Right cardiac atrium (tissue), 5 donors: ENCODE results near the gene CLIP1. TPM values are rescaled to one million over a fixed set of nuclear protein-coding genes. Genes with fewer than 3 reads are reported as not detected.
A peak's percentile ranks its signal among the peaks of the same experiment; 100 is the strongest.

ENCODE experiments used
- ATAC-seq, 2 donors: fragments of 200-7000 bp; cut with Tn5 transposase; one replicate each; pipeline versions ENCODE4 v1.8.0 to v1.9.1; 2020; ENCODE audit warnings: moderate library complexity in 2 of 2, mild to moderate bottlenecking in 1 of 2
- DNase-seq, 3 donors: peaks; one replicate each; pipeline ENCODE4 v3.0.0-alpha.2; 2020
- H3K27ac ChIP-seq: one replicate; pipeline ENCODE4 v1.5.1; 2013; ENCODE audit warnings: mild to moderate bottlenecking, low read length, control low read depth, moderate library complexity
- H3K27me3 ChIP-seq: one replicate; pipeline ENCODE4 v1.6.1; 2013; ENCODE audit not compliant: control insufficient read depth, insufficient read depth
- H3K4me1 ChIP-seq: one replicate; pipeline ENCODE4 v1.6.1; 2013; ENCODE audit warnings: low read length; ENCODE audit not compliant: control insufficient read depth, insufficient read depth
- H3K4me3 ChIP-seq: one replicate; pipeline ENCODE4 v1.5.1; 2013; ENCODE audit warnings: low read length, control low read depth
- H3K9me3 ChIP-seq: one replicate; pipeline ENCODE4 v1.6.1; 2013; ENCODE audit warnings: low read length; ENCODE audit not compliant: control insufficient read depth
- WGBS: extraction: QIAGEN DNeasy Blood & Tissue Kit; methylation state at CpG from one replicate; pipeline ENCODE4 v1.1.7; 2013; 5-methylcytosine and 5-hydroxymethylcytosine counted together
- intact Hi-C, 4 donors: fragments of 100-400 bp; cut with DNase I; formaldehyde crosslinking; loops; one replicate each; pipeline versions ENCODE4 v1.11.0 to v1.14.0; 2022 to 2023
- polyA plus RNA-seq: library from polyadenylated mRNA; stranded (reverse); fragments of 200-250 nt; gene quantifications from one replicate; pipeline ENCODE4 v1.2.3, GENCODE V29; 2013
- total RNA-seq, 4 donors: library from RNA; stranded (reverse); fragmentation: NEBNext Ultra II Directional; extraction: Animal tissue kit (Norgen Biotek cat#: 25700); gene quantifications; one replicate each; pipeline ENCODE4 v1.2.1, GENCODE V29; 2021
- donor health status: healthy with polysubstance abuse.
- donor health status: DM: no; HTN: yes; CAD: no.
- donor health status: DM: no; HTN: no; CAD: no.
- donor health status: DM: no; HTN: yes; CAD: no; lungs with severe emphysema.
- donor health status: DM: yes; HTN: yes; CAD: no.

The CLIP1 gene
- total and polyA plus RNA-seq, 5 donors = 43.7 to 131 (median 119) TPM

GRCh38 chr12:122413516-122414404, 8.7 kb downstream of the CLIP1 start:
- 88% methylated on average over 5 of the region's 5 CpGs for WGBS
- peaks cover 11% of the 10 kb centered on the region for H3K4me1 ChIP-seq
- ATAC-seq = no peak

GRCh38 chr12:122412851-122413433, 9.5 kb downstream of the CLIP1 start:
- WGBS = 40% methylated on average over 4 of the region's 4 CpGs
- Histone ChIP-seq H3K9me3 (no peaks in the 10 kb centered on the region), H3K27ac (no peak overlapping the region), H3K4me1 (peaks cover 11% of the 10 kb centered on the region), H3K27me3 (no peaks in the 10 kb centered on the region), H3K4me3 (no peak overlapping the region)
- intact Hi-C loops = no loop called here
- no peak for ATAC-seq
- DNase-seq = no peak

More at GRCh38 chr12:122413516-122414404, 8.7 kb downstream of the CLIP1 start:
- intact Hi-C loops = no loop called here
- DNase-seq = no peak
- no peaks in the 10 kb centered on the region for H3K27me3 ChIP-seq
- H3K27ac ChIP-seq = no peak overlapping the region
- H3K4me3 ChIP-seq = no peak overlapping the region
- no peaks in the 10 kb centered on the region for H3K9me3 ChIP-seq

GRCh38 chr12:122411537-122411936, 10.9 kb downstream of the CLIP1 start:
- intact Hi-C loops = no loop called here
- Histone ChIP-seq H3K4me3 (no peak overlapping the region), H3K4me1 (peaks cover 11% of the 10 kb centered on the region), H3K9me3 (no peaks in the 10 kb centered on the region), H3K27me3 (no peaks in the 10 kb centered on the region), H3K27ac (no peak overlapping the region)
- 78% methylated on average over 3 of the region's 3 CpGs for WGBS
- DNase-seq (no peak), ATAC-seq (no peak)

- ATAC-seq (no peak), DNase-seq (no peak)
- no peak overlapping the region for H3K27ac ChIP-seq
- peaks cover 5% of the 10 kb centered on the region for H3K4me1 ChIP-seq
- 91% methylated on average over 3 of the region's 3 CpGs for WGBS
- H3K9me3 ChIP-seq = no peaks in the 10 kb centered on the region
- no peaks in the 10 kb centered on the region for H3K27me3 ChIP-seq
- no peak overlapping the region for H3K4me3 ChIP-seq
- intact Hi-C loops = no loop called here
Observed at GRCh38 chr12:122407208-122407607, 15.3 kb downstream of the CLIP1 start.

GRCh38 chr12:122406701-122407164, 15.7 kb downstream of the CLIP1 start:
- no peak overlapping the region for H3K27ac ChIP-seq
- 60% methylated on average over 3 of the region's 3 CpGs for WGBS
- no peak overlapping the region for H3K4me3 ChIP-seq
- no peak for DNase-seq
- no peaks in the 10 kb centered on the region for H3K27me3 ChIP-seq
- no peak for ATAC-seq
- H3K9me3 ChIP-seq = no peaks in the 10 kb centered on the region
- peaks cover 4% of the 10 kb centered on the region for H3K4me1 ChIP-seq
- intact Hi-C loops = no loop called here

- WGBS = 96% methylated on average over 12 of the region's 12 CpGs
- intact Hi-C loops = loop anchor here in 1 of 4 donors (5.0 kb wide), 1 partner anchor 68 kb away; no protein-coding TSS in a partner anchor
- Histone ChIP-seq H3K9me3 (no peaks in the 10 kb centered on the region), H3K4me3 (no peak overlapping the region), H3K4me1 (peaks cover 8% of the 10 kb centered on the region), H3K27me3 (no peaks in the 10 kb centered on the region), H3K27ac (no peak overlapping the region)
- DNase-seq (no peak), ATAC-seq (no peak)
Observed at GRCh38 chr12:122403831-122404230, 18.6 kb downstream of the CLIP1 start.

GRCh38 chr12:122403115-122403770, 19.2 kb downstream of the CLIP1 start:
- H3K4me3 ChIP-seq = no peak overlapping the region
- intact Hi-C loops = loop anchor here in 1 of 4 donors (5.0 kb wide), 1 partner anchor 69 kb away; no protein-coding TSS in a partner anchor
- peaks cover 8% of the 10 kb centered on the region for H3K4me1 ChIP-seq
- ATAC-seq (no peak), DNase-seq (no peak)
- no peaks in the 10 kb centered on the region for H3K27me3 ChIP-seq
- 84% methylated on average over 6 of the region's 6 CpGs for WGBS
- H3K27ac ChIP-seq = no peak overlapping the region
- H3K9me3 ChIP-seq = no peaks in the 10 kb centered on the region

GRCh38 chr12:122402264-122402663, 20.2 kb downstream of the CLIP1 start:
- peaks cover 8% of the 10 kb centered on the region for H3K4me1 ChIP-seq

GRCh38 chr12:122399592-122400373, 22.7 kb downstream of the CLIP1 start:
- Histone ChIP-seq H3K27me3 (no peaks in the 10 kb centered on the region), H3K27ac (peak overlapping the region; percentile 100), H3K4me1 (peaks cover 8% of the 10 kb centered on the region), H3K4me3 (peak overlapping the region; percentile 45), H3K9me3 (no peaks in the 10 kb centered on the region)
- WGBS = 16% methylated on average over 14 of the region's 14 CpGs
- peak; percentile 63 to 76 (median 75) for DNase-seq
- intact Hi-C loops = loop anchor here (5.0 to 10.0 kb wide), 2 partner anchors 73 to 75 kb away; no protein-coding TSS in a partner anchor
- peak; percentile 87 to 88 for ATAC-seq

More at GRCh38 chr12:122402264-122402663, 20.2 kb downstream of the CLIP1 start:
- intact Hi-C loops = loop anchor here in 1 of 4 donors (5.0 kb wide), 1 partner anchor 70 kb away; no protein-coding TSS in a partner anchor
- DNase-seq (no peak), ATAC-seq (no peak)
- Histone ChIP-seq H3K27me3 (no peaks in the 10 kb centered on the region), H3K27ac (no peak overlapping the region), H3K4me3 (no peak overlapping the region), H3K9me3 (no peaks in the 10 kb centered on the region)
- WGBS = 93% methylated on average over 4 of the region's 4 CpGs

- H3K27ac ChIP-seq = peak overlapping the region; percentile 92
- DNase-seq = no peak
- WGBS = 29% methylated on average over 2 of the region's 2 CpGs
- ATAC-seq = peak; percentile 5 to 9
- peaks cover 8% of the 10 kb centered on the region for H3K4me1 ChIP-seq
- H3K9me3 ChIP-seq = no peaks in the 10 kb centered on the region
- no peaks in the 10 kb centered on the region for H3K27me3 ChIP-seq
- intact Hi-C loops = loop anchor here in 3 of 4 donors (5.0 to 10.0 kb wide), 2 partner anchors 73 to 76 kb away; no protein-coding TSS in a partner anchor
- peak overlapping the region; percentile 45 for H3K4me3 ChIP-seq
Observed at GRCh38 chr12:122399254-122399591, 23.2 kb downstream of the CLIP1 start.
